ENCODE results near the gene ANKRD33.

Gene ANKRD33

DNA sequence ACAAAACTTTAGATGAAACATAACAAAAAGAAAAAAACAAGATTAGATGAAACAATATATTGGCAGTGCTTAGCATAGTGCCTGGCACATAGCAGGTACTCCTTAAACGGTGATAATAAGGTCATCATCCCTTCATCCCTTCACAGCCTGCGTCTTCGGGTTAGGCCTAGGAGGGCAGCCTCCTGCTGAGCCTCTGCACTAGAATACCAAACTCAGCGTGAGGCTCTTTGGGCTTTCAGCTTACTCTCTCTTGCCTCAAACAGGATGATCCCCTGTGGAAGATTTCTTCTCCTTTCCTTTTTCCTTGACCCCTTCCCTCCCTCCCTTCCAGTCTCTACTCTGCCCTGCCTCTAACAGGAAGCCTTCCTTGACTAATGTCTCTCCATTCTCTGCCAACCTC lies 25.0 kb upstream of the ANKRD33 start:
- DNase-seq, result no peak

DNA sequence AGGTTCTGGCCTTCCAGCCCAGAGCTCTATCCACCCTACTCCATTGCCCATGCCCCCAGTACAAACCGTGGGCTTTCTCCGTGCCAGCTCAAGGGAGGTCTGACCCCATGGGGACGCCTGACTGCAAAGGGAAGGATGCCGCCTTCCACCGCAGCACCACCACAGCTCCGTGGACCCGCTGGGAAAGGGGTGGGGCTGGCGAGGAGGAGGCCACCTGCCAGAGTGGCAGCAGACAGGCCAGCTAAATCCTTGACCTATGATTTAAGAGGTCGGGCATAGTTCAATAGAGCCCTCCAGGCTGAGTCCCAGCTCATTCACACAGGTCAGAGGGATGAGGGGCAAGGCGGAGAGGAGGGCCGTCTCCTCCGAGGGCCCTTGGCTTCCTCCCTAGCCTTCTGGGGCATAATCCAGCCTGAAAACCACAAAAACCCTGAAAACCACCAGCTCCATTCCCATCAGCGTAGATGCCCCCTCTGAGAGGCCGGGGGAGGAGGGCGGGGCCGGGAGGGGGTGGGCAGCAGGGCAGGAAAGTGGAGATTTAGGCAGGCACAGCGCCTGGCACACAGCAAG lies 24.5 kb upstream of the ANKRD33 start:
- no peak for DNase-seq

DNA sequence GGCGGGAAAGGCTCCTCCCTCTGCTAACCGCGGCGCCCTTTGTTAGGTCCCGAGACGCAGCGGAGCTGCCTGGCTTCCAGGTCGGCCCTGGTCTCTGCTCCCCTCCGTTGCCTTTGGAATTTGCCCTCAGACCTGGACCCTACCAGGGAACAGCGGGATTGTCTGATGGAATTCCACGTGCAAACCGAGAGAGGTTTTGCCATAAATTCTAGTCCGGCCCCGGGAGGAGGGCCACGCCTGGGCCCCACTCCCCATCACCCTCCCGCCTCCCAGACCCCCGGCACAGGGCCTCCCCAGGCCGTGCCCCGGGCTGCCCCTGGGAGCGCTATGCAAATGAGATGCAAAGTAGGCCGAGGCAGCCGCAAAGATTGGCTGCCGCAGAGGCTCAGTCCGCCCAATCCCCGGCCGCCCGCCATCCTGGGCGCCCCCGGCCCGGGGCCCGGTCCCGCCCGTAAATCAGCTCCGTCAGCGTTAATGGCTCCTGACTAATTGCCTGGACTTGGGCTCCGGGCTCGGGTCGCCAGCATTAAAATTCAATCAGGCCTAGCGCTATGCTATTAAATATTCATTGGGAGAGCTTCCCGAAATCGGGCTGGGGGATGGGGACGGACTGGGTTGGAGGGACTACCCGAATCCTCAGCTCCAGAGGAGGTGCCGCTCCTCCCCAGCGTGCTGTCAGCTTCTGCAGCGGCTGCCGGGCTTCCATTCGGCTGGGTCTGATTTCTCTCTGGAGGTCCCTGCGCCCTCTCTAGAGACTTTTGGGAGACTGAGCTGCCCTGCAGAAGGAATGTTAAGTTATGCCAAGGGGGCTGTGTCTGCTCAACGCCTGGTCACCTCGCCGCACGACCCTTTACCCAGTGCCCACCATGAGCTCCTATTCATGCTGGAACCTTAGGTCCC lies 23.7 kb upstream of the ANKRD33 start:
- no peak for DNase-seq

DNA sequence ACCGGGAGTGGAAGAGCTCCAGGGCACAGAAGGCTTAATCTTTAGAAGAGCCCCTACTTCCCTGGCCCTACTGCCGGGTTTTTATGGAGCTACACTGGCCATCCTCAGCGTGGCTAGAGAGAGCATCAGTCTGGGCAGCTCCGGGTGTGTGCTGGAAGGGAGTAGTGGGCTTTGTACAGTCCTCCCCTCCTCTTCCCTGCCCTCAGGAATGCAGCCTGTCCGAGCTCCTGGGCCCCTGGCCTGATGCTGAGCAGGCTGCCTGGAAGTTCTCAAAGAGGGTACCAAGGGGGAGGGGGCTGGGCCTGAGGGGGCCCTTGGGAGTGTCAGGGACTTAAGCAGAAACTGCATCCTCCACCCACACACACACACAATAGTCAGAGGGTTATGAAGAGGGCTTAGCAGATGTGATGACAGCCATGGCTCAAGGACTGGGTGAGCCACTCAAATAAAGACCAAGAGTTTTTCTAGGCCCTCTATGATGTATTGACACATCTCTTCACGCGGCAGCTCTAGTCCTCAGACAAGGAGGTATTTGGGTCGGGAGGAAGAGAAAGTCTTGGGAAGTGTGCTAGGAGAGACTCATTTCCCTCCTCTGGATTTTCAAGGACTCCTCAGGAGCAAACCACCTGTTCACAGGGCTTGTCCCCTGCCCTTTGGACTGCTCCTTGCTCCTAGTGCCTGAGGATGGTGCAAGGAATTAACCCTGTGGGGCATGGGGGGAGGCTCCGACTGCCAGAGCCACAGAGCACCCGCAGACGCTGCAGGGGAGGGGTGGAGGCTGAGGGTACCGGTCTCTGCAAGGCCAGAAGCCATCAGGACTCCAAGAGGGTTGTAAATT lies 22.9 kb upstream of the ANKRD33 start:
- DNase-seq, result no peak

DNA sequence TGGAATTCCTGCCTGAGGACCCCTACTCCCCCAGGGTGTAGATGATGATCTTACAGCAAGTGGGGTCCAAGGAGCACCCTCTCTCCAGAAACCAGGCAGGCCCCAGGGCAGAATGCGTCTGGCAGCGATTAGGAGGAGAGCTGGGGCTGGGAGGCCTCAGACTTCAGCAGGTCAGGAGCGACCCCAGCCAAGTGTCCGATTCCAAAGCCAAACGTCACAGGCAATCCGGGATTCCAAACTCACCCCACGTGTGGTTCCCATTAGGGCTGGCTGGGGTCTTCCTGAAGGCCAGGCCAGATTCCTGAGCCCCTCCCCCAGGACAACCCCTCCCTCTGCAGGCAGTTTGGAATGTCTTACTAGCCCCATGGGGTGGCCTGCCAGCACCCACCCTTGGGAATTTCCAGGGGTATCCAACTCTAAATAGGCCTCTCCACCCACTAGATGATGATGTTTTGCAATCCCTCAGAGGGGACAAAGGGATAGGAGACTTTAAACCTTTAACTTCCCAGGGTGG lies 22.1 kb upstream of the ANKRD33 start:
- DNase-seq, result no peak

DNA sequence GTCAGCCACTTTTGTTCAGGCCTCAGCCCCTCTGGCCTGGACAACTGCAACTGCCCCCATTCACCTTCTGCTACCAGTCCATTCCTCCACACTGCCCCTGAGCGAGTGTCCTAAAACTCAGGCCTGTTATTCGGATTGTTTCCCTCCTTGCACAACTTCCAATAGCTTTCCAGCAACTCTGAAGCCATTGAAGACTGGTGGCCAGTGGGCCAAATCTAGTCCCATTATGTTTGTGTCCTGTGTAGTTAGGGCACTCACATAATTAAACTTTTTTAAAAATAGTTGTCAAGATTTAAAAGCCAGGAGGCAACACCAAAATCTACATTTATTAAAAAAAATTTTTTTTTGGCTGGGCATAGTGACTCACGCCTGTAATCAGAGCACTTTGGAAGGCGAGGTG lies 21.6 kb upstream of the ANKRD33 start:
- no peak for DNase-seq

DNA sequence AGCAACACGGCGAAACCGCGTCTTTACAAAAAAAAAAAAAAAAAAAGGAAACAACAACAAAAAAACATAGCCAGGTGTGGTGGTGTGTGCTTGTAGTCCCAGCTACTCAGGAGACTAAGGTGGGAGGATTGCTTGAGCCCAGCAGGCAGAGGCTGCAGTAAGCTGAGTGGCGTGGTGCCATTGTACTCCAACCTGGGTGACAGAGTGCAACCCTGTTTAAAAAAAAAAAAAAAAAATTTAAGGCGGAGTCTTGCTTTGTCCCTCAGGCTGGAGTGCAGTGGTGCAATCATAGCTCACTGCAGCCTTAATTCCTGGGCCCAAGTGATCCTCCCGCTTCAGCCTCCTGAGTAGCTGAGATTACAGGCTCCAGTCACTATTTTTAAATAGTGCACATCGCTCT lies 21.1 kb upstream of the ANKRD33 start:
- no peak for DNase-seq

DNA sequence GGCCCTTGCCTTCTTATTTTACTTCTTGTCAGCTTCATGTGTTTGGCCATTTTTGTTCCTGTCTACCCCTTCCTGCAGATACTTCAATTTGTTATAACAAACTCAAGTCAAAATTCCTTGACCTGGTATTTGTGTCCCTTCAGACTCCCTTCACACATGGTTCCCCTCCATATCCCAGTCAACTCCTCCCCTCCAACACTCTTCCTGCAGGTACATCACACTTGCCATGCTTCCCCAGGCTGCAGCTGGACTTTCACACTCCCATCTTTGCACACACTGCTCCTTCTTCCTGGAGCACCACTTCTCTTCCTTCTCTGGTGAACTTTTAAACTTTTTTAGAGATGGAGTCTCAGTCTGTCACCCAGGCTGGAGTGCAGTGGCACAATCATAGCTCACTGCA lies 20.5 kb upstream of the ANKRD33 start:
- DNase-seq, result no peak

DNA sequence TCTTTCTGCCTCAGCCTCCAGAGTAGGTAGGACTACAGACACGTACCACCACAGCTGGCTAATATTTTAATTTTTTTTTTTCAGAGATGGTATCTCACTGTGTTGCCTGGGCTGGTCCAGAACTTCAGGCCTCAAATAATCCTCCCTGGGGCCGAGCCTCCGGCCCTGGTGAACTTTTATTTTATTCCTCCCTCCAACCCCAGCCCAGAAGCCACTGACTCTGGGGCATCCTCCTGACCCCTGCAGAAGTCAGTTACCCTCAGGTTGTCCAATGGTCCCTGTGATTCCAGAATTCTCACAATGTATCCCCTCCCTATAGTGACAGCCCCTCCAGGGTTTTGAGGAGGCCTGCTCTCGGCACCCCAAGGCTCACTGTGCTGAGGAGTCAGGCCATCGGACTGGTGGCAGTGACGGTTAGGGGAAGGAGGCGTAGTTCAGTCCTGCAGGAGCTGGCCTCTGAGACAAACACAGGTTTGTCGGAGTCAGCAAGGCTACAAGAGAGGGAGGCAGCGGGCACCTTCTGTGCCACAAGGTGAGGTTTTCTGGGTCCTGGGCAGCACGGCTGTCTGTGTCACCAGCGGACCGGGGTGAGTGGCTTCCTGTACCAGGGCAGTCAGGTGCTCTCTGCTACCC lies 20.0 kb upstream of the ANKRD33 start:
- no peak for DNase-seq

DNA sequence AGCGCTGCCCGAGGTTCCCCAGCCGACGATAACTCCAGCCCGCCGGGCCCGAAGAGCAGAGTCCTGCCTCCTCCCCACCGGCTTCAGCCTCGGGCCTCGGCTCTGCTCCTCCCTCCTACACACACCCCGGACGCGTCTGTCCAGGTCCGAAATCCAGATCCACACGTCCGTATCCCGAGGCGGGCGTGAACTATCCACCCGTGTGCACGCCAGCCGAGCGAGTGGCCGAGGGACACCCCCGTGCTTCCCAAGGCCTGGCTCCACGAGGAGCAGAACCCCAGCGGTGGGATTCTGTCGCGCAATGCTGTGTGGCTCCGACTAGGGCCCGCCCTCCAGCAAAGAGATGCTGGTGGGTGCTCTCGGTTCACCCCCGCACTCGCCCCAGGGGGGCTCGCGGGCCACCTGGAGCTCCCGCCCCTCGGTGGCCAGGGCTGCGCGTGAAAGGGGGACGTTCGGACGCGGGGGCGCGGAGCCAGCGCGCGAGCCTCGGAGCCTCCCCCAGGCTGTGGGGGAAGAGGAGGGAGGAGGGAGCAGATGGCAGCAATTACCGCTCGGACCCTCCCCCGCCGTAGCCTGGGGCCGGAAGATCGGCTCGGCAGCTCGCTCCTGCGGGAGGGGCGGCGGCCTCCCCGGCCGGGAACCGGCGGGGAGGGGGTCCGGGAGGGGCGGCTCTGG lies 18.9 kb upstream of the ANKRD33 start:
- no peak for DNase-seq

DNA sequence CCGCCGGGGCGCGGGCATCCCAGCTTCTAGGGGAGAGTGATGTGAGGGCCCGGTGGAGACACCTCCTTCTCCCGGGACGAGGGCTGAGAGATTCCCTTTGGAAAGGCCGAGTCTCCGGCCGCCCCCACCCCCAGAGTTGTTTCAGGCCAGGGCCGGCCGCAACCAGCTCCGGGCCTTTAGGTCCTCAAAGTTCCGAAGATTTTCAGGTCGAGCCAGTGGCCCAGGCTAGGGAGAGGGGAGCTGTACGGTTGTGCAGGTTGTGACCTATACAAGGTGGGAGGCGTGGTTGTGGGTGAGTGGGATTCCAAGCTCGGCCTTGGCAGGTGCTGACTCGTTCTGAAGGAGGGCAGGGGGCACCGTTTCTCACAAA lies 18.4 kb upstream of the ANKRD33 start:
- no peak for DNase-seq

DNA sequence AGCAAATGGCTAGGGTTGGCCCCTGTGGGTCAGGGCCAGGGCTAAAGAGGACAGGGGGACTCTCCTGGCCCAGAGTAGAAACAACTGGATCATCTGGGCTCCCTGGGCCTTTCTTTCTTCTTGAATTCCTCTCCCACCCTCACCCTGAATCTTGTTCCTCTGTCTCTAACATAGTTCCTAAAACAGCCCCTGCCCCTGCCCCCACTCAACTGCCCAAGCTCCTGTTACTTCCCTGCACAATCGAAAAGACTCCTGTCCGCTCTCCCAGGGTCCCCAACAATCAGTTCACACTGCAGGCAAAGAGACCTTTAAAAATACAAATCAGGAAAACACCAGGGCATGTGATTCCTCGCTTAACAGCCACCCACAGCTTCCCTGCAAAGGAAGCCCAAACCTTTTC lies 18.0 kb upstream of the ANKRD33 start:
- DNase-seq, result no peak

DNA sequence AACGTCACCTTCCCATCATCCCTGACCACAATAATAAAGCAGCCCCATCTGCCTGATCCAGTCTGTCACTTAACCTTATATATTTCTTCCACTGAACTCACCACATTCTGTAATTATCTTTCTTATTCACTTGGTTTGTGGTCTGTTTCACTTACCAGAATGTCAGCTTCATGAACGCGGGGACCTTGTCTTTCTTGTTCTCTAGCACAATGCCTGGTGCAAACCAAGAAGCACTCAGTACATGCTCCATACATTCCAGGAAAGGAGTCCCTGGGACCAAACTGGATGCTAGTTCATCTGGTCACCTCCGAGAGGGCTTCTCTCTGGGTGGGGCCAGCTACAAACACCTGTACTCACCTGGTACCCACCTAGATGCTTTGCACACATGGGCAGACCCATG lies 17.4 kb upstream of the ANKRD33 start:
- no peak for DNase-seq

DNA sequence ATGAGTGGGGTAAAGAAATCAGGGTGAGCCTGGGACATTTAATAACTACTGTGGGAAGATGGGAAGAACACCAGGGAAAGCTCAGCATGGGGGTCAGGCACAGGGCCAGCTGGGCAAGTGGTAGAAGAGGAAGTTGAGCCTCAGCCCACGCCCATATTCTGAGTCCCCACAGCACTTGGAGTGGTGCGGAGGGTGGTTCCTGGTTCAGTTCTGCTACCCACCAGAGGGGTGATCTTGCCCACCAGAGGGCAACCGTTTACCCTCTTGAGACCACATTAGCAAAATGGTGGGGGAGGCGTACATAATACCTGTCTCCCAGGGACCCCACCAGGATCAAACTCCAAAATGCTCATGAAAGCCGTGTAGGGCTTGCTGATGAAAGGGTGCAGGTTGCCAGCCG lies 16.8 kb upstream of the ANKRD33 start:
- DNase-seq, result no peak

DNA sequence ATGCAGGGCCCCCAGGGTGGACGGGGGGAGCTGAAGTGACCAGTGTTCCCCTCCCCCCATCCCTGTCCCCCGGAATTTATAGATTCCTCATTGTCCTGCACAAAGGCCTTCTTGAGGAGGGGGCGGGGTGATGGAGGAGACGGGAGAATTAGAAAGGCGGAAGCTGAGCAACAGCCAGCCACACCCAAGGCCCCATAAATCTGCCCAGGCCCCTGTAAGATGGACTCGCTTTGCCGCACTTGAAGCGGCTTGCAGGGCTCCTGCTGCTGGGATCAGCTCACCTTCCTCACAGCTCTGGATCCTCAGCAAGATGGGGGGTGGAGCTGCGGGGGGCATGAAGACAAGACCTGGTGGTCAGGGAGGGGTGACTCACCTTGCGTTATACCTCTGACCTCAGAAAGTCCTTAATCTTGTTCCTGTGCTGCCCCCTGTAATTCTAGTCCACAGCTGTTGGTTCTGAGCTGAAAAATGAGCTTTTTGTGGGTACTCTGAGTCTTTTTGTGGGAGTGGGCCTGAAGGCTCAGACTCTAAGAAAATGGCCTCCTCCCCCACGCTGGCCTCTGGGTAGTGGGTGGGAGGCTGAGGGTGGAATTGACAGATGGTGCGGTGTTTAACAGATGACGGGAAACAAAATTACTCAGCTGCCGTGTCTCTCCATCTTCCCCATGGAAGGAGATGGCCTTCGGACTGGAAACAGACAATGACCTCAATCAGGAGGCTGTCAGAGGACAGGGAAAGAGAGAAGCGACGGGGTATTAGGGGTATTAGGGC lies 15.8 kb upstream of the ANKRD33 start:
- no peak for DNase-seq

DNA sequence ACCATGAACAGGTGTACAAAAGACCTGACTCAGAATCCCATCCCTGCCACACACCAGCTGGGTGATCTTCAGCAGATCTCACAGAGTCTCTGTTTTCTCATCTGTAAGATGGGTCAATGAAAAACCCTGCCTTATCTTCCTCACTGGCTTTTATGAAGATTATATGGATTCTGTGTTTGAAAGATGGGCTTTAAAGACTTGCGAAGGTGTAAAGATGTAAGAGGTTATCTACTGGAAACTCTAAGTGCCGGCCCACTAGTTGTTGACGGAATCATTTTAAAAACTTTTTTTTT lies 15.3 kb upstream of the ANKRD33 start:
- no peak for DNase-seq

DNA sequence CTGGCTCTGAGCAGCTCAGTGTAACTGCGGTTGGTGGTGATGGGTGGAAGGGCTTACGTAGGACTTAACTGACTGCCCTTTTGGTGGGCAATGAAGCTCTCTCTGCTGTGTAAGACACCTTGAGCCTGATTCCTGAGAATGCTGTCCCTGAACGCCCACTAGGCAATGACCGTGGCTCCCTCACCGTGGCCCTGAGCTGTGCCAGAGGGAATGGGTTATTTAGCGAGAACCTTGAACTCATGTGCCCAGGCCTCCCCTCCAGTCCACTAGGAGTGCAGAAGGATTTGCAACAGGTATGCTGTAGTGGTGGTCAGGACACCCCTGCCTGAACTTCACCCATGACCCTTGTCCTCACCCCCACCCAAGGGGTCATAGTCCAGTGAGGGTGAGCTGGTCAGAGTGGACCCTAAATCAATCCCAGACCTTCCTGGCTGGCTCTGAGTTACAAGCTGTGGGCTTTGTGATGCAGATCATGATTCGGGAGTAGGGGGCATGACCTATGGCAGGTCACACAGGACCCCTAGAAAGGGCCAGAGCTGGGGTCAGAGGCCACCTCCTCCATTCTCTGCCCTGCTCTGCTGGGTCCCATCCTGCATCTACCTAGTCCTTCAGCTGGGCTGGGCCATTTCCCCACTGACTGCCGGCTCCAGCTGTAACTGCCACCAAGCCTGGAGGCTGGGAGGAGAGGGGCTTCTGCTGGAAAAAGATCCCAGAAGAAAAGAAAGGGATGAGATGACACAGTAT lies 14.5 kb upstream of the ANKRD33 start:
- DNase-seq, result no peak

DNA sequence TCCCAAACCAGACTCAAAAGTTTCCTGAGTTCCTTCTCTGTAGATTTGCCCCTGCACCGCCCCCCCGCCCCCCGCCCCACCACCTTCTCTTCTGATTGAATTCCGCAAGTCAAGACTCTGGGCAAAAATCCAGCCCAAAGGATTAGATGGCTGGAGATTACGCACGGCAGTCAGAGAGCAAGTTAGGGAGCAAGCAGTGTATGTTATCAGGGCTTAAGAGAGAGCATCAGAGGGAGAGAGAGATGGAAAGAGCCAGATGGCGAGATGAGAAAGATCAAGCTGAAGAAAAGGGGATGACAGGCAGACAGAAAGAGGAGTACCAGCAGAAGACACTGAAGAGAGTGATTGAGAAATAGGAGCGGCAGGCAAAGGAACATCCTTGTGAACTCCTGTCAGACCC lies 13.9 kb upstream of the ANKRD33 start:
- DNase-seq, result no peak

DNA sequence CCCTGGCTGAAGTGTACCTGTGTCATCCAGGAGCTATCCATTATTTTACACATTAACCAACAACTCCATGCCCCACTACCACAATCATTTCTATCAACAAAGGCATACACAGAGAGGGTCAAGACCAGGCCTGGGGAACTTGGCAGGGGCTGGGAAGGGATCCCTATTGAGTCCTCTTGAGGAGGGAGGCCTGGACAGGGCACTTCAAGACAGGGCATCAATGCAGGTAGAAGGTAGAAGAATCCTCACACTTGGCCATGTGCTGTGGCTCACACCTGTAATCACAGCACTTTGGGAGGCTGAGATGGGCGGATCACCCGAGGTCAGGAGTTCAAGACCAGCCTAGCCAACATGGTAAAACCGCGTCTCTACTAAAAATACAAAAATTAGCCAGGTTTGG lies 13.4 kb upstream of the ANKRD33 start:
- DNase-seq, result no peak

DNA sequence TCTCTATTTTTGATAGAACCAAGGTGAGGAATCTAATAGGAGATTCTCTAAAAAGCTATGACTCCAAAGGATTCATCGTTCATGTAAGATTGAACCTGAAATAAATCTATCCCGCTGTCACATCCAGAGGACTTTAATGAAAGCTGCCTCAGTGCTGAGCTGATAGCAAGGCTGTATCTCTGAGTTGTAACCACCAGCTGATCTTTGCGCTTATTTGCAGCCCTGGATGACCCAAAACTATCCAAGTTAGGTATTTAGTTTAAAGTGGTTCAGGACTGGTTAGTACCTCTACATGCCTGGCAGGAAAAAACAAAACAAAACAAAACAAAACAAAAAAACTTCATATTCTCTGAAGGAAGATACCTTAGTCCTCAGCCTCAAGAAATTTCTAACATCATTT lies 8.8 kb upstream of the ANKRD33 start:
- no peak for DNase-seq

DNA sequence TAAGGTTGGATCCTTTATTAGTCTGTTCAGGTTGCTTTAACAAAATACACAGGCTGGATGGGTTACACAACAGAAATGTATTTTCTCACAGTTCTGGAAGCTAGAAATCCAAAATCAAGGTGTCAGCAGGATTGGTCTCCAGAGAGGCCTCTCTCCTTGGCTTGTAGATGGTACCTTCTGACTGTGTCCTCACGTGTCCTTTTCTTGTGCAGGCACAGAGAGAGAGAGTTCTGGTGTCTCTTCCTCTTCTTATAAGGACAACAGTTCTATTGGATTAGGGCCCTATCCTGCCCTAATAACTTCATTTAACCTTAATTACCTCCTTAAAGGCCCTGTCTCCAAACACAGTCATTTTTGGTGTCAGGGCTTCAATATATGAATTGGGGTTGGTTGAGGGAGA lies 4.6 kb upstream of the ANKRD33 start:
- no peak for DNase-seq

Data from effector CD4-positive, alpha-beta T cell (primary cell).